ENCODE results near the gene SLC7A1. TPM values are rescaled to one million over a fixed set of nuclear protein-coding genes. Genes with fewer than 3 reads are reported as not detected.

SLC7A1 gene
- total and polyA plus RNA-seq, 2 of the 8 experiments (the other 6 are each of a cell fraction or from before 2014, with no cell fraction given): 26.8 to 114 TPM

- no peak for TF ChIP-seq ASH2L (IDR thresholded peaks at IDR 0.05; ENCODE audit: low read length)
Observed at GRCh38 chr13:29522044-29522685, 73.3 kb downstream of the SLC7A1 start (continued).

Data from H1 (cell line).